LNCAP (cell line): ENCODE measurements around the gene SYT6.

Source experiments
- CTCF ChIP-seq: fragments of 450-650 bp; IDR thresholded peaks from 2 replicates; pipeline ENCODE4 v1.5.1; 2017; ENCODE audit warnings: mild to moderate bottlenecking

Gene SYT6

GRCh38 chr1:114164840-114165543 is 11.3 kb upstream of the SYT6 start:
- TF ChIP-seq CTCF: no peak

GRCh38 chr1:114159941-114160340 is 6.3 kb upstream of the SYT6 start:
- no peak for TF ChIP-seq CTCF

GRCh38 chr1:114157275-114157660 is 3.6 kb upstream of the SYT6 start:
- TF ChIP-seq CTCF: no peak

- no peak for TF ChIP-seq CTCF
Measured at GRCh38 chr1:114156538-114157274, 3.0 kb upstream of the SYT6 start.

- no peak for TF ChIP-seq CTCF
Measured at GRCh38 chr1:114155706-114156105, 2.0 kb upstream of the SYT6 start.

GRCh38 chr1:114154963-114155322 is 1.3 kb upstream of the SYT6 start:
- TF ChIP-seq CTCF: no peak

GRCh38 chr1:114154146-114154962 is 685 bp upstream of the SYT6 start:
- no peak for TF ChIP-seq CTCF
